ENCODE data around the gene CAVIN4. TPM values are rescaled to one million over a fixed set of nuclear protein-coding genes. Genes with fewer than 3 reads are reported as not detected.
A peak's percentile ranks its signal among the peaks of the same experiment; 100 is the strongest.

CAVIN4 gene
- total RNA-seq, 4 donors from 2014 or later = 14.5 to 163 (median 28.9) TPM

DNA sequence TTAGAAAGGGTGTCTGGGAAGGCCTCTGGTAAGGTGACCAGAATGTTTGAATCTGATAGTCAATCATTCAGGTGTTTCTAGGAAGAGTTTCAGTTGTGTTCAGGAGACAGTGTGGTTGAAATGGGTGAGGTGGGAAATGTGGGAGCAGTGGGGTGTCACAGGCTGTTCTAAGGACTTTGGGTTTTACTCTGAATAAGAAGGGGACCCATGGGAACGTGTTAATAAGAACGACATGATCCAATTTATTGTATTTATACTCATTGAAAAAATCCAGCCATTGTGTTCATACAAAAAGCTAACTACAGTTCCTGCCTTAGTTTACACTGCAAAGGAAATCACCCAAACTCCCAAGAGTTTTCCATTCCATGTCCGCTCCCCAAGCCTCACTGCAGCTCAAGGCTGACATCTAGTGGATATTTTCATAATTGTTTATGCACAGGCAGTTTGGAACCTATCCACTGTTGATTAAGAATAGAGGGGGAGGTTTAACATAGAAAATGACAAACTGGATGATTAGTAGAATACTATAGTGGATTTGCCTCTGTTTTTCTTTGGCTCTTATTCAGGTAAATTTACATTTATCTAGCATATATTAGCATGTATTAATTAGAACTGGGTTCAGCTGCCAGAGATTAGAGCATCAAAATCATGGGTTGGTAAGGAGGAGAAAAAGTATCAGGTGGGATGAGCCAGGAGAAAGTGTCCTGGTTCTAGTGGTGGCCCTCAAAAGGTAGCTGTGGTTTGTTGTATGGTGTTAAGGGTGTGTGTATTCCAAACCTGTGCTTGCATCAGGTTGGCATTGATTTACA, 17.7 kb downstream of the CAVIN4 start:
- ATAC-seq (peak; percentile 61 to 80), DNase-seq (no peak)
- intact Hi-C loops (cut with DNase I; ENCODE audit: low total_unique reads) = loop anchor here (1.0 to 10.0 kb wide), 4 partner anchors 90 to 781 kb away; partner anchors contain the start of gene MSANTD3
- H3K36me3 ChIP-seq = no peaks in the 10 kb centered on the region
- TF ChIP-seq CTCF (IDR thresholded peaks at IDR 0.05 in 4 of 5, conservative IDR thresholded peaks at IDR 0.05 in 1 of 5) (peak; percentile 79 to 90 (median 88)), POLR2A (IDR thresholded peaks at IDR 0.05) (no peak)
- H3K27ac ChIP-seq = peak overlapping the region in 1 of 4 donors; percentile 2
- in situ Hi-C loops (cut with MboI; ENCODE audit: low sequenced_read_pairs in 4 of 4) = loop anchor here (5.0 to 25.0 kb wide), 5 partner anchors 81 to 161 kb away; partner anchors contain the start of gene MSANTD3 (in 1 of the 4)
- H3K4me3 ChIP-seq = no peak overlapping the region
- H3K9me3 ChIP-seq = no peaks in the 10 kb centered on the region
- H3K27me3 ChIP-seq = no peaks in the 10 kb centered on the region
- H3K4me1 ChIP-seq = peaks cover 13 to 23% of the 10 kb centered on the region in 2 donors

GRCh38 chr9:100597236-100597635, 19.4 kb downstream of the CAVIN4 start:
- no peak overlapping the region for H3K4me3 ChIP-seq
- H3K27me3 ChIP-seq = no peaks in the 10 kb centered on the region
- H3K36me3 ChIP-seq = no peaks in the 10 kb centered on the region
- H3K4me1 ChIP-seq = peaks cover 8 to 12% of the 10 kb centered on the region in 2 donors
- H3K9me3 ChIP-seq = no peaks in the 10 kb centered on the region
- intact Hi-C loops (cut with DNase I; ENCODE audit: low total_unique reads) (loop anchor here (5.0 to 10.0 kb wide), 2 partner anchors 170 to 782 kb away; partner anchors contain the start of gene MSANTD3), in situ Hi-C loops (cut with MboI; ENCODE audit: low sequenced_read_pairs in 4 of 4) (loop anchor here (5.0 to 25.0 kb wide), 5 partner anchors 82 to 162 kb away; partner anchors contain the start of gene MSANTD3 (in 1 of the 4))
- no peak for DNase-seq
- H3K27ac ChIP-seq = no peak overlapping the region
- TF ChIP-seq CTCF (IDR thresholded peaks at IDR 0.05 in 4 of 5, conservative IDR thresholded peaks at IDR 0.05 in 1 of 5) (no peak), POLR2A (IDR thresholded peaks at IDR 0.05) (no peak)
- ATAC-seq = no peak

- H3K4me3 ChIP-seq = peak overlapping the region; percentile 58 to 67 (median 62)
- peak; percentile 31 to 35 for ATAC-seq
- H3K36me3 ChIP-seq = no peaks in the 10 kb centered on the region
- no peaks in the 10 kb centered on the region for H3K27me3 ChIP-seq
- peak; percentile 30 to 50 for DNase-seq
- TF ChIP-seq POLR2A (IDR thresholded peaks at IDR 0.05) = no peak
- TF ChIP-seq CTCF (IDR thresholded peaks at IDR 0.05 in 4 of 5, conservative IDR thresholded peaks at IDR 0.05 in 1 of 5) = no peak
- no peaks in the 10 kb centered on the region for H3K9me3 ChIP-seq
- in situ Hi-C loops (cut with MboI; ENCODE audit: low sequenced_read_pairs in 4 of 4) = loop anchor here (5.0 to 25.0 kb wide), 5 partner anchors 84 to 164 kb away; partner anchors contain the start of gene MSANTD3 (in 1 of the 4)
- H3K27ac ChIP-seq = peak overlapping the region in 2 of 4 donors; percentile 3 to 9
- intact Hi-C loops (cut with DNase I; ENCODE audit: low total_unique reads) = loop anchor here (5.0 to 10.0 kb wide), 2 partner anchors 171 to 784 kb away; partner anchors contain the start of gene MSANTD3
- H3K4me1 ChIP-seq = peaks cover 8 to 12% of the 10 kb centered on the region in 2 donors
These were observed 20.8 kb downstream of the CAVIN4 start for GRCh38 chr9:100598641-100599145.

DNA sequence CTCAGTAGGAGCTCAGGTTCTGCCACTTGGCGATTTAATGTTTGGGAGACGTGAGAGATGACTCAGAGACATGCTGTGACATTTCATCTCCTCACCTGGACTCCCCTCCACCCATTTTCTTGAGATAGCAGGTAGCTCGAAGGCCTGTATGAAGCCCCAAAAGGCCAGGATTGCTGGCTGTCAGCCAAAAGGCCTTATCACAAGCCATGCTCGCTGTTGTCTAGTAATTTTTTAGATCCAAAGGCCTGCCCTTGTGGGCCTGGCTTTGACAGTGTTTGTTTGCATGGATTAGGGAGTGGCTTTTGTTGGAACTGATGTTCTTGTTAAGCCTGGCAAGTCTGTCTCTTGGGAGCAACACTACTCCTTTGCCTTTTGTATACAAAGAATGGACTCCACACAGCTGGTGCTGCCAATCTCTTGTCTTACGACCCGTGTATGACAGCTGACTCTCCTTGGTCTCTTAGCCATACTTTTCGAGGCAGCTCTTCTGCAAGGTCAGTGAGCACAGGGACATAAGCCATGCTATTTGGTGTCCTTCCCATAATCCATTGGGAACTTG, 22.7 kb downstream of the CAVIN4 start:
- DNase-seq = no peak
- no peak for TF ChIP-seq POLR2A (IDR thresholded peaks at IDR 0.05)
- TF ChIP-seq CTCF (IDR thresholded peaks at IDR 0.05 in 4 of 5, conservative IDR thresholded peaks at IDR 0.05 in 1 of 5) = no peak
- H3K4me1 ChIP-seq = peaks cover 8 to 12% of the 10 kb centered on the region in 2 donors
- H3K27me3 ChIP-seq = no peaks in the 10 kb centered on the region
- no peaks in the 10 kb centered on the region for H3K9me3 ChIP-seq
- ATAC-seq = no peak
- H3K27ac ChIP-seq = no peak overlapping the region
- in situ Hi-C loops (cut with MboI; ENCODE audit: low sequenced_read_pairs in 4 of 4) (loop anchor here (5.0 to 25.0 kb wide), 3 partner anchors 704 to 712 kb away; no protein-coding TSS in a partner anchor), intact Hi-C loops (cut with DNase I; ENCODE audit: low total_unique reads) (no loop called here)
- H3K4me3 ChIP-seq = no peak overlapping the region
- H3K36me3 ChIP-seq = no peaks in the 10 kb centered on the region

Measured in gastrocnemius medialis (tissue), 4 donors.